ENCODE measurements around the gene TMEM117.
"Not testable (repeated sequence)": the region's sequence is repeated elsewhere in the genome, so short reads cannot be mapped to it uniquely, and the experiment has no call there.

Gene TMEM117

GRCh38 chr12:43841253-43841652 lies 5.4 kb downstream of the TMEM117 start:
- DNase-seq: no peak

DNA sequence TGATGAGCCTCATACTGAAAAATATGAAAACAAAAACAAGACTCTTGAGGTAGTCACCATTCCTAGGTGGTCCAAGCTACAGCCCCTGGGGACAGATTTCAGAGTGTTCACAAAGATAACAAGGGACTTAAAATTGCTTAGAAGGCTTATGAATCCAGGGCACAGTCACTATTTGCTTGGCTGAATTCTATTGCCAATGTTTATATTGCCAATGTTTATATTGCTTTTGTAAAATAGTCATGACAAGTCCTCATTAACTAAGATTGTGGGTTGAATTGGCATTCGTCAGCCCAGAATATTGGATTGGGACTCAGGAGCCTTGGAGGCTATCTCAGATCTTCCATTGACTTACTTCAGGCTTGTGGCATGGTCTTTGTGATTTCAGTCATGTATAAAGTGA lies 6.4 kb downstream of the TMEM117 start:
- DNase-seq: no peak

GRCh38 chr12:43847425-43848225 lies 11.7 kb downstream of the TMEM117 start:
- DNase-seq: not testable (repeated sequence)

DNA sequence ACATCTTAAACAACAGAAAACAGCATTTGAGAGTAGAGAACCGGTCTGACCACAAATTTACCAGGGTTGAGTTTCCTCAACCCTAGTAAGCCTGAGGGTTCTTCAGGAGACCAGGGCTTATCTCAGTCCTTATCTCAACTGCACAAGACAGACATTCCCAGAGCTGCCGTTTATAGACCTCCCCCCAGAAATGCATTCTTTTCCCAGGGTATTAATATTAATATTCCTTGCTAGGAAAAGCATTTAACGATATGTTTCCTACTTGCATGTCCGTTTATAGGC lies 12.3 kb downstream of the TMEM117 start:
- DNase-seq: no peak

- DNase-seq: no peak
Measured at GRCh38 chr12:43848786-43849185, 12.9 kb downstream of the TMEM117 start.

DNA sequence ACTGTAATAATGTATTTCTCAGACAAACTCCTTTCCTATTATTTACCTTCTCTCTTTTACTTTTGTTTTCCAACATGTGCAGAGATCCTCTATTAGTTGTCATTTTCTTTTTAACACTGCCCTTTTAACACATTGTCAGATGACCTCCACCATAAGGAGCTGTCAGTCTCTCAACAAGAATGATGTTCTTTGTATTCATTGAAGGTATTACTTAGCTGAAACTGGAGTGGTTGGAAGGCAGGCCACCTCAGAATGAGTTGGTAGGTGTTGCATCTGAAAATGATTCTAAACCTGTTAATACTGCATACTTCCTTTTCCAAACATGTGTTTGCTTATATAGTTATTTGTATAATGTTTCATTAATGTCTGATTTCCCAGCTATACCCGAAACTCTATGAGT lies 16.9 kb downstream of the TMEM117 start:
- no peak for DNase-seq

DNA sequence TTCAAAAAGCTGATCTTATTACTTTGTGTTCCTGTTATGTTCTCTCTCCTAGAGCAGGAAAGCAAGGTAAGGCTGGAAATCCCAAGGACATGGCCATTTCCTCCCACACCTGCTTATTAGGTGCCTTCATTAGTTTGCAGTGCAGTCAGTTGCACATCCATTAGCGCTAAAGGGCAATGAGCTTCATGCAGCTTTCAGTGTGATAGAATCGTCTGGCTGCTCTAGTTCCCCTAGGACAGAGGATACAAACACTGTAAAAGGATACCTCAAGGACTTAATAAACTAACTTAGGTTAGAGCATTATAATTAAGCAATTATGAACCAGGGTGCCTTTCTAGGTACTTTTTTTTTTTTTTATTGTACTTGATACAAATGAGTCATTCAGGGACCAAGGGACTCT lies 21.1 kb downstream of the TMEM117 start:
- no peak for DNase-seq

- DNase-seq: no peak
Measured at GRCh38 chr12:43858096-43858495, 22.2 kb downstream of the TMEM117 start.

DNA sequence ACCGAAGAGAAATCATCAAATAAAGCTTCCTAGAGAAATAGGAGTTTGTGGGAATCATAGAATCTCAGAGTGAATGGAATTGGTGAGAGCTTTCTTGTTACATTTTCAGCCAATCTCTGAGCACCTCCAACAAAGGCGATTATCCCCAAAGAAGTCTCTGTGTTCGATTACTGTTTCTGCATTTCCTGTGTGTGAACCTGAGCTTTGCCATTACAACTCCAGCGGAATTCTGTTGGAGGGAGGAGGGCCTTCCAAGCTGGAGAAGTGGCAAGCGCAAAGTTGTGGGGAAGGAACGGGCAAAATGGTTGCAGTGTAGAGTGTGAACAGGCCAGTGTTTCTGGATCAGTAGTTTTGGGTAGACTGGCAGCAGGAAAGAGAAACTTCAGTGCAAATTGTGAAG lies 23.1 kb downstream of the TMEM117 start:
- no peak for DNase-seq

DNA sequence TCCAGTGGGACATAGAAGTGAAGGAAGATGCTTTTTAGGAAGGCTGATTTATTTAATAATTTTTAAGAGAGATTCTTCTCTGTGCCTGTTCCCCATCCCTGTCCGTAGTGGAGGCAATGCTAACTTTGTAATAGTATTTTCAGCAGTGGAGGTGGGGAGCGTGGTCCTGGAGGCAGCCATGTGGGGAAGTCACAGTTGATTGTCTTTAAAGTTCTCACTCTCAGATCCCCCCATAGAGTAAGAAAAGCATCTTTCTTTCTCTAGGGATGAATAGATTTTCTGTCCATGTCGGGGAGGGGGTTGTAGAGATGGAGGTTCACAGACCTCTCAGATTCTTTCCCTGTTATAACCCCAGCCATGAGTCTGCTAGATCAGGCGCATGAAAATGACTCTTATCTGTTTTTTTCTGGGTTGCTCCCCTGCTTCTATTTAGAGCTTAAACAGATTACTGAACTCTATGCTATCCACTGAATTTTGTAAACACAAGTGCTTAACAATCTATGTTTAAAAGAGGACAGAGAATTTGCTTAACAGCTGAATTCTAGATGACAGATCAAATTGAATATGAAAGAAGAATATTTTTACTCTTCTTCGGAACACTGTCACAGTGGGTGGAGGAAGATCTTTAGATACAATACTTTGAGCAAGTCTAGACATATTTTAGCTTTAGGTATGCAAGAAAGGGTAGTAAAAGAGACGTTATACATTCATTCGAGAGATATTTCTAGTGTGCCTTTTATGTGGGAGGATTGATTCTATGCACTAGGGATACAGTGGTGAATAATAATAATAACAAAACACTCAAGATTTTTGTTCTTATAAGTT lies 25.3 kb downstream of the TMEM117 start:
- DNase-seq: no peak

DNA sequence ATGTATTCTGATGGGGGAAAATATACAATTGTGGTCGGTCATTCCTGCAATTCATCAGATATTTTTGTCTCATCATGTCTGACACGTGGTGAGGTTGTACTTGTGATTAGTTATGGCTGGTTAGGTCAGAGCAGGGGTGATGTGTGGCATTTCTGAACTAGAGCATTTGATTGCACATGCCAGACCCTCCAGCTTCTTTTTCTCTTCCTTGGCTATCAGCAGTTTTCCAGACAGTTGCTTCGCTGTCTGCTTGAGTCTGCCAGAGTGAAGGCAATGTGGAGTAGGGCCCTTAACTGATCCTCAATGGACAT lies 25.9 kb downstream of the TMEM117 start:
- no peak for DNase-seq

DNA sequence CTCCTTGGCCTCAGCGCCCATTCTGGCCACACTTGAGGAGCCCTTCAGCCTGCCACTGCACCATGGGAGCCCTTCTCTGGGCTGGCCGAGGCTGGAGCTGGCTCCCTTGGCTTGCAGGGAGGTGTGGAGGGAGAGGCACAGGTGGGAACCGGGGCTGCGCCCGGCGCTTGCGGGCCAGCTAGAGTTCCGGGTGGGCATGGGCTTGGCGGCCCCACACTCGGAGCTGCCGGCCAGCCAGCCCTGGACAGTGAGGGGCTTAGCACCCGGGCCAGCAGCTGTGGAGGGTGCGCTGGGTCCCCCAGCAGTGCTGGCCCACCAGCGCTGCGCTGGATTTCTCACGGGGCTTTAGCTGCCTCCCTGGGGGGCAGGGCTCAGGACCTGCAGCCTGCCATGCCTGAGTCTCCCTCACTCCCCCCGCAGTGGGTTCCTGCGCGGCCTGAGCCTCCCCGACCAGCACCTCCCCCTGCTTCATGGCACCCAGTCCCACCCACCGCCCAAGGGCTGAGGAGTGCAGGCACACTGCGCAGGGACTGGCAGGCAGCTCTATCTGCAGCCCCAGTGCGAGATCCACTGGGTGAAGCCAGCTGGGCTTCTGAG lies 28.0 kb downstream of the TMEM117 start:
- no peak for DNase-seq

DNA sequence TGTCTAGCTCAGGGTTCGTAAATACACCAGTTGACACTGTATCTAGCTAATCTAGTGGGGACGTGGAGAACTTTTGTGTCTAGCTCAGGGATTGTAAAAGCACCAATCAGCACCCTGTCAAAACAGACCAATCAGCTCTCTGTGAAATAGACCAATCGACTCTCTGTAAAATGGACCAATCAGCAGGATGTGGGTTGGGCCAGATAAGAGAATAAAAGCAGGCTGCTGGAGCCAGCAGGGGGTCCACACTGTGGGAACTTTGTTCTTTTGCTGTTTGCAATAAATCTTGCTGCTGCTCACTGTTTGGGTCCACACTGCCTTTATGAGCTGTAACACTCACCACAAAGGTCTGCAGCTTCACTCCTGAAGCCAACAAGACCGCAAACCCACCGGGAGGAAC lies 28.7 kb downstream of the TMEM117 start:
- not testable (repeated sequence) for DNase-seq

DNA sequence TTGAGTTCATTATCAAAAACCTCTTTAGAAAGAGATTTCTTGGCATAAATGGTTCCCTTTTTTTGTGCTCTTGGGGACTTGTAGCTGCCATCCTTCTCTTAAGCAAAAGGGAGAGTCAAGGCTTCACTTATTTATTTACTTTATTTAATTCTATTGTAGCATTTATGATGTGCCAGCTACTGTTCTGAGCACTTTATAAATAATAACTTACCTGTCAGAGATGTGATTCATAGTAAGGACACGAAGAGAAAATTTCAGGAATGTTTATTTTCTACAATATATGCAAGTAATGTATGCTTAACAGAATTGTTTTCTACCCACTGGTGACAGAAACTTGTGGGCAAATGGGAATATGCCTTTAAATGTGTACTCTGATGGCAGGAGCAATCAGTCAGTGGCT lies 33.3 kb downstream of the TMEM117 start:
- no peak for DNase-seq

DNA sequence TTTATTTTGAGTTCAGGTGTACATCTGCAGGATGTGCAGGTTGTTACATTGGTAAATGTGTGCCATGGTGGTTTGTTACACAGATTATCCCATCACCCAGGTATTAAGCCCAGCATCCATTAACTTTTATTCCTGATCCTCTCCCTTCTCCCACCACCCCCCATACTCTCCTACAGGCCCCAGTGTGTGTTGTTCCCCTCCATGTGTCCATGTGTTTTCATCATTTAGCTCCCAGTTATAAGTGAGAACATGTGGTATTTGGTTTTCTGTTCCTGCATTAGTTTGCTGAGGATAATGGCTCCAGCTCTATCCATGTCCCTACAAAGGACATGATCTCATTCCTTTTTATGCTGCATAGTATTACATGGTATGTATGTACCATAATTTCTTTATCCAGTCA lies 33.9 kb downstream of the TMEM117 start:
- DNase-seq: not testable (repeated sequence)

DNA sequence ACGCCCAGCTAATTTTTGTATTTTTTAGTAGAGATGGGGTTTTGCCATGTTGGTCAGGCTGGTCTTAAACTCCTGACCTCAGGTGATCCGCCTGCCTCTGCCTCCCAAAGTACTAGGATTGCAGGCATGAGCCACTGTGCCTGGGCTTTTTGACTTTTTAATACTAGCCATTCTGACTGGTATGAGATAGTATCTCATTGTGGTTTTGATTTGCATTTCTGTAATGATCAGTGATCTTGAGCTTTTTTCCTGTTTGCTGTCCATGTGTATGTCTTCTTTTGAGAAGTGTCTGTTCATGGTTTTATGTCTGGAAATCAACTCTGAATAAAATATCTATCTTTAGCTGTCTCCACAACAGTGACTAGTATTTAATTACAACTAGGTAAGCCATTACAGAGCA lies 35.4 kb downstream of the TMEM117 start:
- not testable (repeated sequence) for DNase-seq

DNA sequence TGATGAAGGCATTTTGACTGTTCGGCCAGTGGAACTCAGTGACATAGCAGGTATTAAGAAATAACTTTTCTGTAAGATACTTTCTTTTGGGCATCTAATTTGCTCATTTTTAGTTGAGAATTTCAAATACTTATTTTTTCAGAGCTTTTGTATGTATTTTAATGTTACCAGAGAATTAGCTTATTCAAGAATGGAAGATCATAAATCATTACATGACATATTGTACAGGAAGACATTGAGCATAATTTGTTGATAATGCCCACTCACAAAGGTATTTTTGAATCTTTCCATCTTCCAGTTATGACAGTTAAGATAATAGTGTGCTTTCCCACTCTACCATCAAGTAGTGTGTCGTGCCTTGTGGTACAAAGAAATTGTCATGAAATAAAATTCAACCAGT lies 36.5 kb downstream of the TMEM117 start:
- DNase-seq: no peak

GRCh38 chr12:43878050-43878449 lies 42.2 kb downstream of the TMEM117 start:
- no peak for DNase-seq

- DNase-seq: no peak
Measured at GRCh38 chr12:43880547-43880946, 44.7 kb downstream of the TMEM117 start.

- no peak for DNase-seq
Measured at GRCh38 chr12:43882578-43883178, 46.8 kb downstream of the TMEM117 start.

DNA sequence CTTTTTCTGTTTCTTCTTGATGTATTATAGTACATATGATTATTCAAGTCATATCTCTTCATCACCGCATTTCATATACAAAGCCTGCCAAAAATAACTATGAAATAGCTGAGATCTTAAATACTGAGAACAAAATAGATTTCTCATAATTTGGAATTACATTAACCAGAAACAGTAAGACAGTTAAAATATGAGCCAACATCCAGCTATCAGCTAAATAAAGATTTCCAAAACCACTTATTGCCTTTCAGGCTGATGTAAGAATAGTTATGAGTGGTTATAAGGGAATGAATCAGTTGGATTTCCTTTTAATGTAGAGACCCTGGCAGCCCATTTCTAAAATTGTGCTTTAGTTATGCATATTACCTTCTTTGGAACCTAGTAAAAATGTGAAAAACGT lies 47.4 kb downstream of the TMEM117 start:
- no peak for DNase-seq

DNA sequence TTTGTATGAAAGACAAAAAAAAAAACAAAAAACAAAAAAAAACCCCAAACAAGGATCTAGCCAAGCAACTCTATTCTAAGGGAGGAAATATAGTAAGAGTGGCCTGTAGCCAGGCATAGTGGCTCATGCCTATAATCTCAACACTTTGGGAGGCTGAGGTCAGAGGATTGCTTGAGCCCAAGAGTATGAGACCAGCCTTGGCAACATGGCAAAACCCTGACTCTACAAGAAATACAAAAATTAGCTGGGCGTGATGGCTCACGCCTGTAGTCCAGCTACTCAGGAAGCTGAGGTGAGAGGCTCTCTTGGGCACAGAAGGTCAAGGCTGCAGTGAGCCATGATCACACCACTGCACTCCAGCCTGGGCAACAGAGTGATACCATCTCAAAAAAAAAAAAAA lies 47.9 kb downstream of the TMEM117 start:
- DNase-seq: no peak

DNA sequence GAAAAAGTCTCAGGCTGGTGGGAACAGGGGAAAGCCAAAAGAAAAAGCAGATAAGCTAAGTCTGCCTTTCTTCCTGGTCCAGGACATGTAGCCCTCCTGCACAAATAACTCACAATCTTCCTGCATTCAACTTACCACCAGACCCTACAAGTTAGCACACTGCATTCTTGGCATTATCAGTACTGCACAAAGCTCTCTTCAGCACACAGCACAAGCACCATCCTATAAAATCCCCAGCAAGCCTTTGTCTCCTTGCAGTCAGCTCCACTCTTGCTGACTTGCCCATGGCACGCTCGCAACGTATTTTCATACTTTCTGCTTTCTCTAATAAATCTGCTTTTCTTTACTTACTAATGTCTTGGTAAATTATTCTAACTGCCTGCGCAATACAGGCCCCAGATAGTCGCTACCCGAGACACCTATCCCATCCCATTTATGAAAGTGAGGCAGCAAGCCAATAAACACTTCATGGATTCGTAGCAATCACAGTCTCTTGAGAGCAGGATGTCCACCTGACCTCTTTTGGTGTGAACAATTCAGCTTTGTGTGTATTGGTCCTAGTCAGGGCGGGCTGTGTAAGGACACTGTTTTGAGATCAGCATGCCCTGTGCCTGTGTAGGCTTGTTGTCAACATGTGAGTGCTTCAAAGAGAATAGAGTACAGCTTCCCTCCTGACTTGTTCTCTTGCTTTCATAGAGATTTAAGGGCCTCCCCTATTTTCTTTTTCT lies 49.0 kb downstream of the TMEM117 start:
- DNase-seq: no peak

All from stimulated activated CD4-positive, alpha-beta T cell treated with anti-CD3 and anti-CD28 coated beads, Interleukin-12 subunit alpha, Interleukin-12 subunit beta, amount 100 ng/mL, for 4 hours (primary cell).